GM12865 (cell line): Measurements from ENCODE around the gene FOS.
"Not testable (repeated sequence)": the region's sequence is repeated elsewhere in the genome, so short reads cannot be mapped to it uniquely, and the experiment has no call there.

ENCODE experiments used
- DNase-seq: peaks from one replicate; pipeline ENCODE4 v3.0.0; 2010; ENCODE audit warnings: low read depth
- H3K4me3 ChIP-seq: 2 replicates; pipeline ENCODE4 v1.5.1; 2011; ENCODE audit warnings: mild to moderate bottlenecking, low read depth, low read length, control low read depth
- TF ChIP-seq, protein P1 (sequence below): IDR thresholded peaks from 2 replicates; pipeline ENCODE4 v1.5.1; 2011; ENCODE audit warnings: low read length, control low read depth, low read depth, inconsistent platforms; ENCODE audit not compliant: insufficient read depth; ENCODE audit errors: missing control alignments

The FOS gene

GRCh38 chr14:75281654-75282019 lies 3.0 kb downstream of the FOS start:
- TF ChIP-seq, protein P1, sequence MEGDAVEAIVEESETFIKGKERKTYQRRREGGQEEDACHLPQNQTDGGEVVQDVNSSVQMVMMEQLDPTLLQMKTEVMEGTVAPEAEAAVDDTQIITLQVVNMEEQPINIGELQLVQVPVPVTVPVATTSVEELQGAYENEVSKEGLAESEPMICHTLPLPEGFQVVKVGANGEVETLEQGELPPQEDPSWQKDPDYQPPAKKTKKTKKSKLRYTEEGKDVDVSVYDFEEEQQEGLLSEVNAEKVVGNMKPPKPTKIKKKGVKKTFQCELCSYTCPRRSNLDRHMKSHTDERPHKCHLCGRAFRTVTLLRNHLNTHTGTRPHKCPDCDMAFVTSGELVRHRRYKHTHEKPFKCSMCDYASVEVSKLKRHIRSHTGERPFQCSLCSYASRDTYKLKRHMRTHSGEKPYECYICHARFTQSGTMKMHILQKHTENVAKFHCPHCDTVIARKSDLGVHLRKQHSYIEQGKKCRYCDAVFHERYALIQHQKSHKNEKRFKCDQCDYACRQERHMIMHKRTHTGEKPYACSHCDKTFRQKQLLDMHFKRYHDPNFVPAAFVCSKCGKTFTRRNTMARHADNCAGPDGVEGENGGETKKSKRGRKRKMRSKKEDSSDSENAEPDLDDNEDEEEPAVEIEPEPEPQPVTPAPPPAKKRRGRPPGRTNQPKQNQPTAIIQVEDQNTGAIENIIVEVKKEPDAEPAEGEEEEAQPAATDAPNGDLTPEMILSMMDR = no peak
- H3K4me3 ChIP-seq = no peak overlapping the region
- no peak for DNase-seq

- TF ChIP-seq, protein P1 = no peak
- no peak for DNase-seq
- H3K4me3 ChIP-seq = no peak overlapping the region
Measured at GRCh38 chr14:75282170-75282554, 3.5 kb downstream of the FOS start.

DNA sequence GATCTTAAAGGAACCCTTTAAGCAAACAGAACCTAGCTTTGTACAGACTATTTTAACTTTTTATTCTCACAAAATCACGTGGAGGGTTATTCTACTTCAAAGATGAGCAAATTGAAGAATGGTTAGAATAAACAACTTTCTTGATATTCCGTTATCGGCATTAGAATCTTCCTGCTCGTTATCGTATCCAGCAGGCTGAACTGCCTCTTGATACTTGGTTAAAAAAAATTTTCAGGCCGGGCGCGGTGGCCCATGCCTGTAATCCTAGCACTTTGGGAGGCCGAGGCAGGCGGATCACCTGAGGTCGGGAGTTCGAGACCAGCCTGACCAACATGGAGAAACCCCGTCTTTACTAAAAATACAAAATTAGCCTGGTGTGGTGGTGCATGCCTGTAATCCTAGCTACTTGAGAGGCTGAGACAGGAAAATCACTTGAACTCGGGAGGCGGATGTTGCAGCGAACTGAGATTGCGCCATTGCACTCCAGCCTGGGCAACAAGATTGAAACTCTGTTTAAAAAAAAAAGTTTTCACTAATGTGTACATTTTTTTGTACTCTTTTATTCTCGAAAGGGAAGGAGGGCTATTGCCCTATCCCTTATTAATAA lies 4.0 kb downstream of the FOS start:
- not testable (repeated sequence) for H3K4me3 ChIP-seq, DNase-seq

DNA sequence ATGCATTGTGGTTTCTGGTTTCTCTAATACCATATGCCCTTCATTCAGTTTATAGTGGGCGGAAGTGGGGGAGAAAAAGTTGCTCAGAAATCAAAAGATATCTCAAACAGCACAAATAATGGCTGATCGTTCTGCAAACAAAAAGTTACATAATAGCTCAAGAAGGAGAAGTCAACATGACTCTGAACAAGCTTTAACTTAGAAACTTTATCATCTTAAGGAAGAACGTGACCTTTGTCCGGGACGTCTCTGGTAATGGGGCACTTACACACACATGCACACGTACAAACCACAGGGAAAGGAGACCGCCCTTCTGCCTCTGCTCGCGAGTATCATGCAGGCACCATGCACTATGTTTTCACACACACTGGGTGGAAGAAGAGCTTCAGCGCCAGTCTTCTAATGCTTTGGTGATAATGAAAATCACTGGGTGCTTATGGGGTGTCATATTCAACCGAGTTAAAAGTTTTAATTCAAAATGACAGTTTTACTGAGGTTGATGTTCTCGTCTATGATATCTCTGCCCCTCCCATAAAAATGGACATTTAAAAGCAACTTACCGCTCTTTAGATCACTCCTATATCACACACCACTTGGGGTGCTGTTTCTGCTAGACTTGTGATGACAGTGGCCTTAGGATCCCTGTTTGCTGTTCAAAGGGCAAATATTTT lies 4.7 kb downstream of the FOS start:
- DNase-seq = no peak
- H3K4me3 ChIP-seq = no peak overlapping the region
- TF ChIP-seq, protein P1 = no peak

DNA sequence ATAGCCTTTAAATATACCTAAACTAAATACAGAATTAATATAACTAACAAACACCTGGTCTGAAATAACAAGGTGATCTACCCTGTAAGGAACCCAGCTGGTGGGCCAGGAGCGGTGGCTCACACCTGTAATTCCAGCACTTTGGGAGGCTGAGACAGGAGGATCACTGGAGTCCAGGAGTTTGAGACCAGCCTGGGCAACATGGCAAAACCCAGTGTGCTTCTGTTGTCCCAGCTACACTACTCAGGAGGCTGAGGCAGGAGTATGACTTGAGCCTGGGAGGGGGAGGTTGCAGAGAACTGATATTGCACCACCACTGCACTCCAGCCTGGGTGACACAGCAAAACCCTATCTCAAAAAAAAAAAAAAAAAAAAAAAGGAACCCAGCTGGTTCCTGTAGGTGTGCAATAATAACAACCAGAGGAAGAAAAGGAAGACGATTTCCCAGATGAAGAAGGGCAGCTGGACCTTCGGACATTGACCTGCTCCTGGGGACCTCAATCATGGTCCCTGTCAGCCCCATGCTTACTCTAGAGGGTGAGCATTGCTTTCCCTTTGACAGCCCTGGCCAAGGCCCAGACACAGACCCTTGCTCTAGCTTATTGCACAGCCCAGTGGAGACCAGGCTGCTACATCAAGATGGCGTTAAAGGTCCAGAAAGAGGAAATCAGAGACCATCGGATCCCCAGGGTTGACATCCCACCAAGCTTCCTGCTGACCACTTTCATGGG lies 5.4 kb downstream of the FOS start:
- H3K4me3 ChIP-seq = no peak overlapping the region
- DNase-seq = no peak
- TF ChIP-seq, protein P1 = peak; percentile 3

GRCh38 chr14:75285331-75285730 lies 6.7 kb downstream of the FOS start:
- H3K4me3 ChIP-seq = no peak overlapping the region
- TF ChIP-seq, protein P1 = no peak
- no peak for DNase-seq

DNA sequence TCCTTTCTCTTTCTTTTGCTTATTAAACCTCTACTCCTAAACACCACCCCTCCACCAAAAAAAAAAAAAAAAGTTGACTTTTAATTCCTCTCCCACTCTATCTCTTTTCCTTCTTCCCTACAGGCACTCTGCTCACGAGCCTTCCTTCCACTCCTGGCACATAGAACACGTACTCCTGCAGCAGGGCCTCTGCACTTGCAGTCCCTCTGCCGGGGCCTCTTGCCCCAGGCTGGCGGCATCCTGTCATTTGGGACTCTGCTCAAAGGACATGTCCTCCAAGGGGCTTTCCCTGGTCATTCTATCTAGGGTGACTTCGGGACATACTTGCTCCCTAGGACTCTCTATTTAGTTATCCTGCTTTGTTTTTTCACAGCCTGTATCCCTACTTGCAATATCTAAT lies 7.7 kb downstream of the FOS start:
- DNase-seq = no peak
- TF ChIP-seq, protein P1 = no peak
- no peak overlapping the region for H3K4me3 ChIP-seq
